NCI-H1417 (cell line): ENCODE results near the gene CXXC5.

ENCODE experiments used
- DNase-seq, 3 experiments: peaks; one replicate each; lab custom pipeline; 2025; lab: John Stamatoyannopoulos, UW

CXXC5 gene

GRCh38 chr5:139664727-139665351 lies 16.7 kb downstream of the CXXC5 start:
- DNase-seq, result peak in 1 of 3 experiments; percentile 34

DNA sequence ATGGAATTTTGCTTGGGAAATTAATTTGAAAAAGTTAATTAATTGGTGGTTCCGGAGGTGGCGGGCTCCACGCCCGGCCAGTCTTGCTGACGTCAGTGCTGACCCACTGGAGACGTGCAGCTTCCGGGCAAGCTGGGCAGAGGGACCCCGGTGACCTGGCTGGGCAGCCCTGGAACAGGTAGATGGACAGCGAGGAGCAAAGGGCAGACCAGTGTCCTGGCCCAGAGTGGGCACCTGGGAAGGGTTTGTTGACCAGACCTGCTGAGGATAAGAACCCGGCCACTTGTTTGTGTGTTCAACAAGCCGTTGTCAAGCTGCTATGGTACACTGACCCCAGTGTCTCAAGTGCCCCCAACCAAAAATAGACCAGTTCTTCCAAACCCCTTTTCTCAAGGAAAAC lies 17.5 kb downstream of the CXXC5 start:
- DNase-seq, result no peak

DNA sequence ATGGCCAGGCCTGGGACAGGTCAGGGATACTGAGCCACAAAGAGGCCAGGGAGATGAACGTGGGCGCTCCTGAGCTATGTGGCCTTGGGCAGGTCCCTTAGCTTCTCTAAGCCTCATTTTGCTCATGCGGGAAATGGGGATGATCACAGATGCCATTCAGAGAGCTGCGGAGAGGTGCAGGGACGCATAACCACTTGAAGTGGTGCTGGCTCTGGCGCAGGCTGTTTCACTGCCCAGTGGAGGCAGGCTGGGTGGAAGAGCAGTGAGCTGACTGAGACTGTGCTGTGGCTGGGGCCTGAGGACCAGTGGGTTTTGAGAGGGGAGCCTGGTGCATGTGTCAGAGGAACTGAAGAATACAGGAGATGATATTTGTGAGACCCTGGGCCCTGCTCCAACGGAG lies 18.4 kb downstream of the CXXC5 start:
- no peak for DNase-seq

- no peak for DNase-seq
Measured at GRCh38 chr5:139667001-139667729, 19.0 kb downstream of the CXXC5 start.

GRCh38 chr5:139667730-139668063 lies 19.5 kb downstream of the CXXC5 start:
- no peak for DNase-seq

DNA sequence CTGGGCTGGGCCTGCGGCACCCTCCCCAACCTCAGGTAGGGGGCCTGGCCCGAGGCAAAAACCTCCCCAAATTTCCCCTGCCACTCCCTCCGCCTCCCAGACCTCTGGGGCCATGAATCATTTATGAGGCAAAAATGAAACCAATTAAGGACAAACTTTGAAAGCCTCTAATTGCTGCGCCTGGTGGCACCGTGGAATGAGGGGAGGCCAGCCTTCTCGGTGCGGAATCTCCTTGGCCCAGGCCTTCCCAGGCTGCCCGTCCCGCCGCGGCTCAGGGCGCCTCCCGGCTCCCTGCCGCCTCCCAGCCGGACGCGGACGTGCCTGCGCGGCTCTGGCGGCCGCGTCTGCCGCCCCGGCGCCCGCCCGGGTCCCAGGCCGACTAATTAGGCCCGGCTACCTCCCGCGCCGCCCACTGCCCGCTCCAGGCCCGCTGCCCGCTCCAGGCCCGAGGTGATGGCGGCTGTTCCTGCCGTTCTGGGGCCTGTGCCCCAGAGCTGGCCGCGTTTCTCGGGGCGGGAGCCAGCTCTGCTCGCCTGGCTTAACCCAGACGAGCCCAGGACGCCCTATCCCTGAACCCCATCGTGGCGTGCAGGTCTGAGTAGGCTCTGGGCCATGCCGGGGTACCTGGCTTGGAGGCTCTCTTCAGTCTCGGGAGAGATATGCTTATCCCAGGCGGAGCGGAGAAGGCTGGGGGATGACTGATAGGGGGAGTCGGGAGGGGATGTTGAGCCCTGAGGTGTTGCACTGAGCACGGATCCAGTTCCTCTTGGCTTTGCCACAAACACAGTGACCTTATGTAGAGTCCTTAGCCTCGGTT lies 20.1 kb downstream of the CXXC5 start:
- DNase-seq, result no peak

- peak in 2 of 3 experiments; percentile 35 to 47 for DNase-seq
Measured at GRCh38 chr5:139668924-139669661, 20.9 kb downstream of the CXXC5 start.

DNA sequence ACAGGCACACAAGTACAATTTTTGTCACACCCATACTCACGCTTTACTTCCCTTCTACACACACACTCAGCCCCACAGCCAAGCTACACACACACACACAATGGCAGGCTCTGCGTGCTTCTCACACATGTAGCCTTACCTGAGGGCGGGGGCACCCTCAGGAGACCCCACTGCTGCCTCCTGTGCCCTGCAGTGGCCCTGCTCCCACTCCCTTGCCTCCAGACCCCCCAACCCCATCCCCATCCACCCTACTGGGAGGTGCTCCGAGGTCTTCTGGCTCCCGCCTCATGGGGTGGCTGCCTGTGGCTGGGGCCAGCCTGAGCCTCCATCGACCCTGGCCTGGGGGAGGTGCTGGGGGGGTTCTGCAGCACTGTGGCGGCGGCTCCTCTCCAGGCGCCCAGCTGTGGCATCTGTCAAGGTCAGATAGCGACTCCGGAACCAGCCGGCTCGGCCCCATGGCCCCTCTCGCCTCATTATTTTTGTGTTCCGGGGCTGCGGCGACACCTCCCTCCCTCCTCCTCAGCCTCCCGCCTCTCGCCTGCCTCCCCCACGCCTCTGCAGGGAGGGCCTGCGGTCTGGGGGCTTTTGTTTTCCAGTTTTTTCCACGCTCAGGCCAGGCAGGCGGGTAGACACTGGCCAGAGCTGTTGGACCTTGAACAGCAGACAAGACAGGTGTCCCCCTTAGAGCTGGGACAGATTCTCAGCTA lies 21.7 kb downstream of the CXXC5 start:
- DNase-seq, result peak in 2 of 3 experiments; percentile 63 to 70

DNA sequence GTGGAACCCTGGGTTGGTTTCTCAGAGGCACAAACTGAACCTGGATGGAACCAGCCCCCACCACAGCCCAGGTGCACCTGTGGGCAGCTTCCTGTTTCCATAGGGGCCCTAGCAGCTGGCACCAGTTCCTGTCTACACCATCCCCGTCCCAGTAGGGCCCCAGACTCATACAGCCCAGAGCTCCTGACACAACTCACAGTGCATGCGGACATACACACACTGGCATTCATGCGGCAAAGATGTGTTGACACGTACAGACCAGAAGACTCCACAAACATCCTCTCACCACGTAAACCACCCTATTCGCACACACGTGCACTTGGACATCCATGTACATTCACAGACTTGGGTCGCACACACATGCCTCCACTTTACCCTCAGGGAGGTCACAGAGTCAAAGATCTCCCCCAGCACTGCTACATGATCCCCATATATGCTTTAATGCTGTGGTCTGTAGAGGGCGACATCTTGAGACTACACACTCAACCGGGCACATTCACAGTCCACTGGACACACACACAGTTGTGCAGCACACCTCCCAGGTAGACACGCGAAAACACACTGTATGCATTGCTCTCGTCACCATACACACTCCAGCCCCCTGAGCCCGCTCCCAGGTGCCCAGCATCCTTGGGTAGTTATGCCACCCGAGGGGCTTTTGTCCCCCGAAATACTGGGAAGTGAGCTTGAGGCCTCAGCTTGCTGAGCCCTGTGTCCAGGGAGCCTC lies 22.4 kb downstream of the CXXC5 start:
- peak in 1 of 3 experiments; percentile 70 for DNase-seq

- no peak for DNase-seq
Measured at GRCh38 chr5:139671096-139671841, 23.1 kb downstream of the CXXC5 start.

DNA sequence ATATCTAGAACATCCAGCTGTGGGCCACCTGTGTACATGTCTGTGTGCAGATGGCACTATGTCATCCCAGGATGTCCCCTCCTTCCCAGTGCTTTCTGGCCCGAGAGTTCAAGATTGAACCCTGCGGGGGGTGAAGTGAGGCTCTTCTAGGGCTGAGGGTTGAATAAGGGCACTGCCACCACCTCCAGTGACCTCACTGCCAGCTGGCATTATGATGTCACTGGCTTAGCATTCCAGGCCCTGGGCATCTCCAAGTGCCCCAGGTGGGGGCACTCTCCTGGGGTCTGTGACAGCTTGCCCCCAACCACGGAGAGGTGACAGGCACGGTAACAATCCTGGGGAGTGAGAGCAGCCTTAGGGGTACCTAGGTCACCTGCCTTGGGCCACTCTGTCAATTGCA lies 27.1 kb downstream of the CXXC5 start:
- DNase-seq, result no peak

- DNase-seq, result no peak
Measured at GRCh38 chr5:139675825-139676224, 27.7 kb downstream of the CXXC5 start.

GRCh38 chr5:139676406-139676805 lies 28.3 kb downstream of the CXXC5 start:
- DNase-seq, result no peak

- peak in 2 of 3 experiments; percentile 20 to 35 for DNase-seq
Measured at GRCh38 chr5:139676951-139677735, 29.0 kb downstream of the CXXC5 start.

- peak; percentile 15 to 63 (median 46) for DNase-seq
Measured at GRCh38 chr5:139677736-139678613, 29.8 kb downstream of the CXXC5 start.

DNA sequence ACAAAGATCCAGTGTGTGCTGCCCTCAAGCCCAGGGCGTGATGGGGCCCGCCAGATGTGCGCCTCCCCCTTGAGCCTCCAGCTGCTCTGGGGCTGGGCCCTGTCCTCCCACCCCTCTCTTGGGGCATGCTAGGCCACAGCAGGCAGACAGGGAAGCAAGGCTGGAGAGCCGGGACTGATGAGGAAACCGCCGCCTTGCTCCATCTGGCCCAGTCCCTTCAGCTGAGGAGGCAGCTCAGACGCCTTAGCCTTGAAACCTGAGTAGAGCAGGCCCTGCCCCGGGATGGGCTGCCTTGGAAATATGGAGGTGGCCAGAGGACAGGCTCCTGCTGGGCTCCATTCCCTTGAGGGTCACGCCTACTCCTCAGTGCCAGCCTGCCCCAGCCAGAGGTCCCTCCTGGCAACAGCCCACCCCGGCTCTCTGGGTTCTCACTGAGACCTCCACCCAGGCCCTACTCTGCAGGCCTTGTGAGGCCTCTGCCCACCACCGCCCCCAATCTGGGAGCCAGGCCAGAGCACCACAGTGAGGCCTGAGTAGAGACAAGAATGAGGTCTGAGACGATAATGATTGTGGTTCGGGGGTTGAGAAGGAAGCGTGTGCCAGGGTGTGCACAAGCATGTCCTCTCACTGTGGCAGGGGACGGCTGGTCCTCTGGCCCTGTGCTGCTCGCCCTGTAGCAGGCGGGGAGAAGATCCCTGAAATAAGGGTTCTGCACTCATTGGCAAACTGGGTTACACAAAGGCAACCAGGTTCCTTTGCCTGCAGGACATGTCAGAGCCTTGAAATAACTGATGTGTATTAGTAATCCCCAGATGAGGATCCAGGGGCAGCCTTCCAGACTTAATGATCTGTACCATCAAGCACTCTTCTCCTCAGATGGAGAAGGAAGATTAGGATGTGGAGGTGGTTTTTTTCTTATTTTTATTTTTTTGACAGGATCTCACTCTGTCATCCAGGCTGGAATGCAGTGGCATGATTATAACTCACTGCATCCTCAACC lies 30.9 kb downstream of the CXXC5 start:
- DNase-seq, result no peak
